Spleen (tissue), 11 donors: ENCODE results near the gene RASA3. TPM values are rescaled to one million over a fixed set of nuclear protein-coding genes. Genes with fewer than 3 reads are reported as not detected.
A peak's percentile ranks its signal among the peaks of the same experiment; 100 is the strongest.

Experiments used
- DNase-seq: peaks from one replicate; pipeline ENCODE4 v3.0.0-alpha.2; 2020
- H3K27ac ChIP-seq, 8 donors: fragments of 200-600 bp; sonication (generic) in 7 of 8; 1 replicate in 4 of 8; 2 replicates in 4 of 8; pipeline versions ENCODE4 v1.5.0 to v1.8.0; 2016 to 2021; ENCODE audit warnings: inconsistent platforms in 4 of 8, mild to moderate bottlenecking in 4 of 8, moderate library complexity in 1 of 8
- H3K27me3 ChIP-seq, 7 donors: fragments of 200-600 bp; sonication (generic) in 6 of 7; replicated peaks in 1 of 7; 1 replicate in 4 of 7; 2 replicates in 3 of 7; pipeline versions ENCODE4 v1.5.0 to v1.8.0; 2016 to 2021; ENCODE audit warnings: inconsistent platforms in 3 of 7, mild to moderate bottlenecking in 1 of 7
- H3K36me3 ChIP-seq, 6 donors: fragments of 200-600 bp; sonication (generic) in 5 of 6; 1 replicate in 4 of 6; 2 replicates in 2 of 6; pipeline versions ENCODE4 v1.5.0 to v1.8.0; 2016 to 2021; ENCODE audit warnings: inconsistent platforms in 2 of 6
- H3K4me1 ChIP-seq, 6 donors: fragments of 200-600 bp; sonication (generic) in 5 of 6; 1 replicate in 3 of 6; 2 replicates in 3 of 6; pipeline versions ENCODE4 v1.5.0 to v1.8.0; 2016 to 2021; ENCODE audit warnings: inconsistent platforms in 3 of 6
- H3K4me3 ChIP-seq, 8 donors: fragments of 200-600 bp; sonication (generic) in 7 of 8; 1 replicate in 4 of 8; 2 replicates in 4 of 8; pipeline versions ENCODE4 v1.5.0 to v1.8.0; 2016 to 2021; ENCODE audit warnings: inconsistent platforms in 4 of 8, mild to moderate bottlenecking in 4 of 8, moderate library complexity in 2 of 8
- H3K9me3 ChIP-seq, 8 donors: fragments of 200-600 bp; sonication (generic) in 7 of 8; 1 replicate in 4 of 8; 2 replicates in 4 of 8; pipeline versions ENCODE4 v1.5.0 to v1.8.0; 2016 to 2021; ENCODE audit warnings: inconsistent platforms in 4 of 8
- POLR2A ChIP-seq, 3 donors: fragments of 450-650 bp; IDR thresholded peaks; one replicate each; pipeline ENCODE4 v1.5.1; 2017; ENCODE audit warnings: antibody characterized with exemption in 3 of 3, mild to moderate bottlenecking in 1 of 3
- POLR2AphosphoS5 ChIP-seq, 3 donors: sonication (generic); formaldehyde crosslinking; IDR thresholded peaks; one replicate each; pipeline ENCODE4 v1.5.1; 2017; ENCODE audit warnings: antibody characterized with exemption in 3 of 3
- WGBS, 5 donors: extraction: QIAGEN DNeasy Blood & Tissue Kit in 3 of 5; methylation state at CpG; one replicate each; pipeline versions ENCODE4 v1.1.5 to v1.1.7; 2013 to 2018; 5-methylcytosine and 5-hydroxymethylcytosine counted together
- intact Hi-C: fragments of 100-400 bp; cut with DNase I; formaldehyde crosslinking; loops from one replicate; pipeline ENCODE4 v1.15.0; 2023; ENCODE audit warnings: low total_unique reads
- polyA plus RNA-seq, 3 donors: library from polyadenylated mRNA; stranded (reverse); fragments of 200-250 nt; gene quantifications; one replicate each; pipeline ENCODE4 v1.2.1, GENCODE V29; 2013
- total RNA-seq, 7 donors: library from RNA; depleted of rRNA in 3 of 7; stranded (reverse); fragments of >200 nt in 3 of 7; fragmentation: NEBNext Ultra II Directional in 4 of 7; extraction: Animal tissue kit (Norgen Biotek cat#: 25700) in 4 of 7; gene quantifications; one replicate each; pipeline versions ENCODE4 v1.1.0 to v1.2.1, GENCODE V29; 2016 to 2021
- TF ChIP-seq, protein P1 (sequence below), 11 experiments: fragments of 200-600 bp in 7 of 11; fragments of 450-650 bp in 4 of 11; sonication (generic) in 4 of 11; IDR thresholded peaks in 8 of 11; conservative IDR thresholded peaks in 3 of 11; 1 replicate in 7 of 11; 2 replicates in 4 of 11; pipeline versions ENCODE4 v1.4.0 to v1.8.0; 2016 to 2021; ENCODE audit warnings: antibody characterized with exemption in 11 of 11, inconsistent platforms in 4 of 11, mild to moderate bottlenecking in 1 of 11
- donor health status: healthy with polysubstance abuse.
- donor health status: DM: no; HTN: no; CAD: no; lungs with moderate emphysema.
- donor health status: DM: no; HTN: no; CAD: no.
- donor health status: Bipolar disorder and iron deficiency.
- donor health status: healthy.
- donor health status: DM: no; HTN: no; CAD: no.
- donor health status: DM: yes; HTN: yes; CAD: no.

RASA3 gene
- total and polyA plus RNA-seq, 10 donors, result 11.7 to 52.8 (median 47.7) TPM

DNA sequence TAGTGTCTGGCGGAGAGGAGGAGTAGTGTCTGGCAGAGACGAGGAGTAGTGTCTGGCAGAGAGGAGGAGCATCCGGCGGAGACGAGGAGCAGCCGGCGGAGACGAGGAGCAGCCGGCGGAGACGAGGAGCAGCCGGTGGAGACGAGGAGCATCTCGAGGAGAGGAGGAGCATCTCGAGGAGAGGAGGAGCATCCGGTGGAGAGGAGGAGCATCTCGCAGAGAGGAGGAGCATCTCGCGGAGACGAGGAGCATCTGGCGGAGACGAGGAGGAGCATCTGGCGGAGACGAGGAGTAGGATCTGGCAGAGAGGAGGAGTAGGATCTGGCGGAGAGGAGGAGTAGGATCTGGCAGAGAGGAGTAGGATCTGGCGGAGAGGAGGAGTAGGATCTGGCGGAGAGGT, 176.7 kb downstream of the RASA3 start:
- Histone ChIP-seq H3K27ac (no peak overlapping the region), H3K4me3 (no peak overlapping the region), H3K27me3 (no peaks in the 10 kb centered on the region), H3K9me3 (peaks cover 0 to 30% (median 18%) of the 10 kb centered on the region in 8 donors), H3K36me3 (peaks cover 0 to 30% (median 0%) of the 10 kb centered on the region in 6 donors), H3K4me1 (peaks cover 4 to 16% (median 11%) of the 10 kb centered on the region in 6 donors)
- no peak for TF ChIP-seq POLR2A (IDR thresholded peaks at IDR 0.05)
- TF ChIP-seq, protein P1, sequence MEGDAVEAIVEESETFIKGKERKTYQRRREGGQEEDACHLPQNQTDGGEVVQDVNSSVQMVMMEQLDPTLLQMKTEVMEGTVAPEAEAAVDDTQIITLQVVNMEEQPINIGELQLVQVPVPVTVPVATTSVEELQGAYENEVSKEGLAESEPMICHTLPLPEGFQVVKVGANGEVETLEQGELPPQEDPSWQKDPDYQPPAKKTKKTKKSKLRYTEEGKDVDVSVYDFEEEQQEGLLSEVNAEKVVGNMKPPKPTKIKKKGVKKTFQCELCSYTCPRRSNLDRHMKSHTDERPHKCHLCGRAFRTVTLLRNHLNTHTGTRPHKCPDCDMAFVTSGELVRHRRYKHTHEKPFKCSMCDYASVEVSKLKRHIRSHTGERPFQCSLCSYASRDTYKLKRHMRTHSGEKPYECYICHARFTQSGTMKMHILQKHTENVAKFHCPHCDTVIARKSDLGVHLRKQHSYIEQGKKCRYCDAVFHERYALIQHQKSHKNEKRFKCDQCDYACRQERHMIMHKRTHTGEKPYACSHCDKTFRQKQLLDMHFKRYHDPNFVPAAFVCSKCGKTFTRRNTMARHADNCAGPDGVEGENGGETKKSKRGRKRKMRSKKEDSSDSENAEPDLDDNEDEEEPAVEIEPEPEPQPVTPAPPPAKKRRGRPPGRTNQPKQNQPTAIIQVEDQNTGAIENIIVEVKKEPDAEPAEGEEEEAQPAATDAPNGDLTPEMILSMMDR (IDR thresholded peaks at IDR 0.05 in 8 of 11, conservative IDR thresholded peaks at IDR 0.05 in 3 of 11), result no peak
- no peak for TF ChIP-seq POLR2AphosphoS5 (IDR thresholded peaks at IDR 0.05)
- DNase-seq, result peak; percentile 23
- intact Hi-C loops, result no loop called here
- WGBS, 5 donors, result 86 to 95% (median 92%) methylated on average over 27 of the region's 27 CpGs

DNA sequence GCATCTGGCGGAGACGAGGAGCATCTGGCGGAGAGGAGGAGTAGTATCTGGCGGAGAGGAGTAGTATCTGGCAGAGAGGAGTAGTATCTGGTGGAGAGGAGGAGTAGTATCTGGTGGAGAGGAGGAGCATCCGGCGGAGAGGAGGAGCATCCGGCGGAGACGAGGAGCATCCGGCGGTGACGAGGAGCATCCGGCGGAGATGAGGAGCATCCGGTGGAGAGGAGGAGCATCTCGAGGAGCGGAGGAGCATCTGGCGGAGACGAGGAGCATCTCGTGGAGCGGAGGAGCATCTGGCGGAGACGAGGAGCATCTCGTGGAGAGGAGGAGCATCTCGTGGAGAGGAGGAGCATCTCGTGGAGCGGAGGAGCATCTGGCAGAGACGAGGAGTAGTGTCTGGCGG, 177.2 kb downstream of the RASA3 start:
- DNase-seq, result peak; percentile 46
- Histone ChIP-seq H3K9me3 (peaks cover 0 to 25% (median 14%) of the 10 kb centered on the region in 8 donors), H3K36me3 (peaks cover 0 to 30% (median 0%) of the 10 kb centered on the region in 6 donors), H3K4me1 (peaks cover 5 to 19% (median 14%) of the 10 kb centered on the region in 6 donors), H3K27me3 (no peaks in the 10 kb centered on the region), H3K4me3 (no peak overlapping the region), H3K27ac (no peak overlapping the region)
- intact Hi-C loops, result no loop called here
- TF ChIP-seq POLR2AphosphoS5 (IDR thresholded peaks at IDR 0.05) (no peak), POLR2A (IDR thresholded peaks at IDR 0.05) (no peak)
- TF ChIP-seq, protein P1 (IDR thresholded peaks at IDR 0.05 in 8 of 11, conservative IDR thresholded peaks at IDR 0.05 in 3 of 11), result no peak
- 87 to 96% (median 94%) methylated on average over 29 of the region's 29 CpGs for whole genome bisulfite sequencing, 5 donors

DNA sequence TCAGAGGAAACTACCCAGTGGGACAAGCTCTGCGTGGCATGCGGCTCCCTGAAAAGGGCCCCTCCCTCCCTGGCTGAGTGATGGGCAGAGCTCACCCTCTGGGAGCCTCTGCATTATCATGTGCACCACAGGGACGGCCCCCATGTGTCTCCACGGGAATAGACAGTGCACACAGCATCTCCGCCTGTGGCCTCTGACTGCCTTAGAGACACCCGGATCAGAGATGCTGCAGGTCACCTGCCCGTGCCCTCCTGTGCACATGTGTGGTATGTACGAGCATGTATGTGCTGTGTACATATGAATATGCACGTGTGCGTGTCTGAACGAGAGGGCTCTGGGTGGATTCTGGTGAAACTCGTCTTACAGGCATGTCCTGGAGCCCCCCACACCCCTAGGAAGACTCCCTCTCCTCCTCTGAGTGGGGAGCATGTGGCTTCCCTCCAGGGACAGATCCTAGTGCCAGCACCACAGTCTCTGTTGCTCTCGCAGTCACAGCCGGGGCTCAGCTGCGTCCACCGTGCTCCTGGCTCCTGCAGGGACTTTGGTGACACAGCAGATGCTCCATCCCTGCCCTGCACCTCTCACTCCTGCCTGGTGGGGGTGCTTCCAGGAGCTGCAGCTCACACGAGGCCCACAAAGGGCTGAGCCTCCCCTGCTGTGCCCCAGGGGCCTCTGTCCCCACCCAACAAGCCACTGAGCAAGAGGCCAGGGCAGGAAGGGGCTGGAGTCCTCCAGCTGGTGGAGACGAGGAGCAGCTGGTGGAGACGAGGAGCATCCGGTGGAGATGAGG, 178.2 kb downstream of the RASA3 start:
- WGBS, 5 donors, result 83 to 90% (median 86%) methylated on average over 16 to 20 of the region's 20 CpGs
- Histone ChIP-seq H3K4me3 (no peak overlapping the region), H3K27me3 (no peaks in the 10 kb centered on the region), H3K36me3 (peaks cover 0 to 30% (median 0%) of the 10 kb centered on the region in 6 donors), H3K4me1 (peaks cover 5 to 19% (median 14%) of the 10 kb centered on the region in 6 donors), H3K27ac (no peak overlapping the region), H3K9me3 (peaks cover 0 to 15% (median 4%) of the 10 kb centered on the region in 8 donors)
- TF ChIP-seq POLR2AphosphoS5 (IDR thresholded peaks at IDR 0.05), result no peak
- no peak for TF ChIP-seq POLR2A (IDR thresholded peaks at IDR 0.05)
- TF ChIP-seq, protein P1 (IDR thresholded peaks at IDR 0.05 in 8 of 11, conservative IDR thresholded peaks at IDR 0.05 in 3 of 11), result no peak
- intact Hi-C loops, result no loop called here
- peak; percentile 64 for DNase-seq

DNA sequence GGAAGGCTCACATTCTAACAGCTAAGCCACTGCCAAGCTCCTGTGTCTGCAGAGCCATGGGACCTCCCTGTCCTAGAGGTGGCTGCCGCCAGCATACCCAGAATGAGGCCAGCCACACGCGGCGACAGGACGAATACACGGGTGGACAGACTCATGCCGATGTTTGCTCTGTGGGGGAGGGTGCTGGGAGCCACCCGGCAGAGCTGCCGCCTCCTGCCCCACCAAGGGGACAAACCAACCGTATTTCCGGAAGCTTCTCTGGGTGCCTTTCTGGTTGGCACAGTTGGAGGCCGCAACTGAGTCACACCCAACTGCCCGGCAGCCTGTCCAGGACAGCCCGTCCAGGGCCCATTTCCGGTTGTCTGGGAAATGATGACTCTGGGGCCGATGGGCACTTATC, 178.9 kb downstream of the RASA3 start:
- intact Hi-C loops, result no loop called here
- TF ChIP-seq, protein P1 (IDR thresholded peaks at IDR 0.05 in 8 of 11, conservative IDR thresholded peaks at IDR 0.05 in 3 of 11), result no peak
- TF ChIP-seq POLR2AphosphoS5 (IDR thresholded peaks at IDR 0.05), result no peak
- Histone ChIP-seq H3K36me3 (peaks cover 0 to 30% (median 0%) of the 10 kb centered on the region in 6 donors), H3K4me3 (no peak overlapping the region), H3K4me1 (peaks cover 5 to 19% (median 14%) of the 10 kb centered on the region in 6 donors), H3K27ac (no peak overlapping the region), H3K27me3 (no peaks in the 10 kb centered on the region), H3K9me3 (peaks cover 0 to 9% (median 0%) of the 10 kb centered on the region in 8 donors)
- DNase-seq, result peak; percentile 53
- 84 to 95% (median 90%) methylated on average over 12 to 16 of the region's 16 CpGs; no CpG with 5 or more reads in 1 of the 5 donors for WGBS, 5 donors
